HepG2 (cell line): ENCODE measurements around the gene HIPK4. TPM values are rescaled to one million over a fixed set of nuclear protein-coding genes. Genes with fewer than 3 reads are reported as not detected.

ENCODE experiments used
- ATAC-seq: fragments of 200-7000 bp; cut with Tn5 transposase; 3 replicates; pipeline ENCODE4 v1.9.1; 2020; ENCODE audit warnings: mild to moderate bottlenecking, moderate library complexity
- BruUV-seq: library from RNA; stranded (reverse); fragments of 400-500 nt; replicated peaks from 2 replicates; lab custom pipeline; 2021; lab: Mats Ljungman, UMichigan
- CTCF ChIA-PET: fragments of 300-600 bp; formaldehyde crosslinking; extraction: SDS; loops from one replicate; lab custom pipeline; 2021; ENCODE audit warnings: low total read pairs, inconsistent platforms, low intra/inter-chr PET ratio; lab: Yijun Ruan, JAX
- POLR2A ChIA-PET: fragments of 350-600 bp; sonication (Branson Sonifier 250); formaldehyde crosslinking; loops from one replicate; lab custom pipeline; 2020; ENCODE audit warnings: antibody characterized with exemption, inconsistent platforms; lab: Yijun Ruan, JAX
- DNase-seq: peaks from one replicate; pipeline ENCODE4 v3.0.0-alpha.2; 2015; ENCODE audit warnings: low spot score
- FAIRE-seq: peaks from 3 replicates; lab custom pipeline; 2011; peaks lifted over from hg19 to GRCh38; lab: Jason Lieb, UNC
- H2AFZ ChIP-seq: one replicate; pipeline ENCODE4 v1.6.1; 2011; ENCODE audit warnings: low read length, inconsistent platforms
- H3K27ac ChIP-seq: fragments of 300-600 bp; 3 replicates; pipeline ENCODE4 v1.8.0; 2011; ENCODE audit warnings: mixed run types, mild to moderate bottlenecking, mixed read lengths, low read length, inconsistent platforms; ENCODE audit not compliant: insufficient read depth; ENCODE audit errors: extremely low read length
- H3K27me3 ChIP-seq, 2 experiments: fragments of 200-600 bp in 1 of 2; 2 replicates in 1 of 2; 3 replicates in 1 of 2; pipeline versions ENCODE4 v1.6.0 to v1.8.0; 2011; ENCODE audit warnings: low read length in 2 of 2, mild to moderate bottlenecking in 2 of 2, moderate library complexity in 2 of 2, inconsistent platforms in 1 of 2; ENCODE audit not compliant: insufficient read depth in 2 of 2, control insufficient read depth in 1 of 2
- H3K36me3 ChIP-seq, 2 experiments: fragments of 200-600 bp in 1 of 2; replicated peaks in 1 of 2; 2 replicates in 1 of 2; 3 replicates in 1 of 2; pipeline versions ENCODE4 v1.5.1 to v1.8.0; 2011; ENCODE audit warnings: low read length in 2 of 2, inconsistent platforms in 1 of 2; ENCODE audit not compliant: insufficient read depth in 2 of 2, control insufficient read depth in 1 of 2
- H3K4me1 ChIP-seq: 2 replicates; pipeline ENCODE4 v1.5.1; 2012; ENCODE audit warnings: low read length, inconsistent platforms; ENCODE audit not compliant: insufficient read depth
- H3K4me2 ChIP-seq: 2 replicates; pipeline ENCODE4 v1.6.0; 2011; ENCODE audit warnings: low read depth, low read length, inconsistent platforms
- H3K4me3 ChIP-seq, 3 experiments: fragments of 200-600 bp in 1 of 3; sonication (generic), shearing (Covaris generic) in 1 of 3; replicated peaks in 1 of 3; 2 replicates each; pipeline ENCODE4 v1.5.1; 2011 to 2016; ENCODE audit warnings: low read length in 3 of 3, inconsistent platforms in 2 of 3, low read depth in 2 of 3, mild to moderate bottlenecking in 2 of 3, control low read depth in 1 of 3, mixed read lengths in 1 of 3; ENCODE audit not compliant: insufficient read depth in 1 of 3
- H3K79me2 ChIP-seq: one replicate; pipeline ENCODE4 v1.6.1; 2011; ENCODE audit warnings: low read length, inconsistent platforms; ENCODE audit not compliant: insufficient read depth
- H3K9ac ChIP-seq: 2 replicates; pipeline ENCODE4 v1.6.0; 2011; ENCODE audit warnings: mild to moderate bottlenecking, low read depth, low read length, inconsistent platforms; ENCODE audit not compliant: insufficient read depth
- H3K9me3 ChIP-seq: 2 replicates; pipeline ENCODE4 v1.5.1; 2012; ENCODE audit warnings: mild to moderate bottlenecking, low read length
- H4K20me1 ChIP-seq: 2 replicates; pipeline ENCODE4 v1.6.0; 2011; ENCODE audit warnings: inconsistent platforms, mild to moderate bottlenecking, low read length, moderate library complexity; ENCODE audit not compliant: insufficient read depth
- ATF3 ChIP-seq: sonication (generic); formaldehyde crosslinking; IDR thresholded peaks from 2 replicates; pipeline ENCODE4 v1.4.0; 2020; ENCODE audit warnings: missing genetic modification reagents
- GZF1 ChIP-seq: sonication (generic); formaldehyde crosslinking; IDR thresholded peaks from 2 replicates; pipeline ENCODE4 v1.5.1; 2020; ENCODE audit warnings: mild to moderate bottlenecking, missing genetic modification reagents
- JUNB ChIP-seq: sonication (generic); formaldehyde crosslinking; IDR thresholded peaks from 2 replicates; pipeline ENCODE4 v1.8.0; 2022; ENCODE audit warnings: missing genetic modification reagents, mild to moderate bottlenecking, borderline replicate concordance
- JUND ChIP-seq: sonication (generic); formaldehyde crosslinking; IDR thresholded peaks from 2 replicates; pipeline ENCODE4 v1.8.0; 2022; ENCODE audit warnings: mild to moderate bottlenecking, missing genetic modification reagents
- MED8 ChIP-seq: sonication (generic); formaldehyde crosslinking; IDR thresholded peaks from 2 replicates; pipeline ENCODE4 v1.8.1; 2023; ENCODE audit warnings: mild to moderate bottlenecking, missing genetic modification reagents; ENCODE audit not compliant: insufficient replicate concordance
- XRCC5 ChIP-seq: fragments of 200-400 bp; formaldehyde crosslinking; optimal IDR thresholded peaks from 2 replicates; pipeline ENCODE3; 2017; ENCODE audit warnings: mild to moderate bottlenecking, low read length
- ZNF34 ChIP-seq: sonication (generic); formaldehyde crosslinking; IDR thresholded peaks from 2 replicates; pipeline ENCODE4 v1.4.0; 2020; ENCODE audit warnings: mild to moderate bottlenecking, missing genetic modification reagents, borderline replicate concordance
- ZNF431 ChIP-seq: sonication (generic); formaldehyde crosslinking; IDR thresholded peaks from 2 replicates; pipeline ENCODE4 v1.9.0; 2022; ENCODE audit warnings: missing genetic modification reagents, low read depth, mild to moderate bottlenecking, borderline replicate concordance
- ZNF678 ChIP-seq: sonication (generic); formaldehyde crosslinking; IDR thresholded peaks from 2 replicates; pipeline ENCODE4 v1.4.0; 2020; ENCODE audit warnings: mild to moderate bottlenecking, missing genetic modification reagents
- ZNF782 ChIP-seq: sonication (generic); formaldehyde crosslinking; IDR thresholded peaks from 2 replicates; pipeline ENCODE4 v1.4.0; 2020; ENCODE audit warnings: missing genetic modification reagents, mild to moderate bottlenecking, borderline replicate concordance
- WGBS: methylation state at CpG from one replicate; pipeline ENCODE4 v1.1.6; 2017; ENCODE audit warnings: low lambda C conversion rate; 5-methylcytosine and 5-hydroxymethylcytosine counted together
- in situ Hi-C: cut with HindIII; loops from 2 replicates; pipeline ENCODE4 v1.10.0; 2017; ENCODE audit warnings: low pct_unique_long_range_greater_than_20kb; ENCODE audit not compliant: extremely low pct_ligation_motif_present
- intact Hi-C: fragments of 100-400 bp; cut with micrococcal nuclease; formaldehyde crosslinking; loops from one replicate; pipeline ENCODE4 v1.10.0; 2022; ENCODE audit not compliant: unreplicated experiment
- polyA plus RNA-seq, 8 experiments: library from polyadenylated mRNA; depleted of rRNA in 3 of 8; stranded (reverse) in 7 of 8; unstranded in 1 of 8; fragments of >200 nt; fragmentation: Illumina TruSeq in 4 of 8; extraction: Trizol in 4 of 8; gene quantifications; 2 replicates each; pipeline versions ENCODE4 v1.2.1 to v1.2.3, GENCODE V29; 2011 to 2016; ENCODE audit warnings: low read depth in 4 of 8, missing spikeins in 1 of 8, mixed read lengths in 1 of 8; ENCODE audit not compliant: insufficient read depth in 1 of 8
- total RNA-seq, 5 experiments: library from RNA; depleted of rRNA; stranded (reverse); fragments of >200 nt; fragmentation: Illumina TruSeq; extraction: Trizol; gene quantifications; 2 replicates each; pipeline ENCODE4 v1.2.3, GENCODE V29; 2016; ENCODE audit warnings: low read depth in 1 of 5
- TF ChIP-seq, protein P1 (sequence below): sonication (generic); formaldehyde crosslinking; IDR thresholded peaks from 2 replicates; pipeline ENCODE4 v1.4.0; 2020; ENCODE audit warnings: missing genetic modification reagents
- TF ChIP-seq, protein P2 (sequence below): sonication (generic); formaldehyde crosslinking; IDR thresholded peaks from 2 replicates; pipeline ENCODE4 v1.5.0; 2020; ENCODE audit warnings: missing genetic modification reagents
- TF ChIP-seq, protein P3 (sequence below): IDR thresholded peaks from 2 replicates; pipeline ENCODE4 v1.6.1; 2016; ENCODE audit warnings: low read depth, borderline replicate concordance
- TF ChIP-seq, protein P4 (sequence below): sonication (generic); formaldehyde crosslinking; IDR thresholded peaks from 2 replicates; pipeline ENCODE4 v1.5.0; 2020; ENCODE audit warnings: mild to moderate bottlenecking, missing genetic modification reagents, borderline replicate concordance

The HIPK4 gene
- total and polyA plus RNA-seq, 2 of the 13 experiments (the other 11 are each of a cell fraction or from before 2014, with no cell fraction given): 0.03 TPM; not detected in 1

DNA sequence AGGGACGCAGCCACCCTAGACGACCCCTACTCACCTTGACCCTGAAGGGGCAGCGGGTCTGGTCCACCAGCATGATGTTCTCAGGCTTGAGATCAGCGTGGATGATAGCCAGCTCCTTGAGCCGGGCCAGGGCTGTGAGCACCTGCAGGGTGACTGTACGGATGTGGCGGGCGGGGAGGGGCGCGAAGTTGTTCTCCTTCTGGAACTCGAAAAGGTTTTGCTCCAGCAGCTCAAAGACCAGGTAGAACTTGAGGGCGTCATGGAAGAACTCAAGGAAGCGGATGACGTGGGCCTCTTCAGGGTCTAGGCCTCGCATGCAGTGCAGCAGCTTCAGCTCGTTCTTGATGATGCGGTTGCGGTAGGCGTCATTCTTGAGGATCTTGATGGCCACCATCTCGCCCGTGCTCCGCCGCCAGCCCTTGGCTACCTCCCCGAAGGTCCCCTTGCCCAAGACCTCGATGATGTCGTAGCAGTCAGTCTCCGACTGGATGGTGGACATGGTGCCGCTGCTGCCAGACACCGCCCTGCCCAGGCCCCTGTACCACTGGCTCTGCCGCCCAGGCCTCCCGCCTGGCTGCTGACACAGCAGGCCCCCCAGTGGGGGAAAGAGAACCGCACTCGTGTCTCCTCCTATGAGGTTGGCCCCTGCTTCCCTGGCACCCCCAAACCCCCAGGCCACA, 437 bp downstream of the HIPK4 start:
- ChIA-PET CTCF (no interaction called here), POLR2A (no interaction called here)

More for the DNA sequence above, 437 bp downstream of the HIPK4 start:
- intact Hi-C loops (loop anchor here (5.0 kb wide), 1 partner anchor 82 kb away; no protein-coding TSS in a partner anchor), in situ Hi-C loops (no loop called here)
- no peak overlapping the region for H3K4me3 ChIP-seq
- FAIRE-seq (no peak), DNase-seq (no peak), ATAC-seq (no peak)
- WGBS: 87% methylated on average over 17 of the region's 33 CpGs
- TF ChIP-seq, protein P1, sequence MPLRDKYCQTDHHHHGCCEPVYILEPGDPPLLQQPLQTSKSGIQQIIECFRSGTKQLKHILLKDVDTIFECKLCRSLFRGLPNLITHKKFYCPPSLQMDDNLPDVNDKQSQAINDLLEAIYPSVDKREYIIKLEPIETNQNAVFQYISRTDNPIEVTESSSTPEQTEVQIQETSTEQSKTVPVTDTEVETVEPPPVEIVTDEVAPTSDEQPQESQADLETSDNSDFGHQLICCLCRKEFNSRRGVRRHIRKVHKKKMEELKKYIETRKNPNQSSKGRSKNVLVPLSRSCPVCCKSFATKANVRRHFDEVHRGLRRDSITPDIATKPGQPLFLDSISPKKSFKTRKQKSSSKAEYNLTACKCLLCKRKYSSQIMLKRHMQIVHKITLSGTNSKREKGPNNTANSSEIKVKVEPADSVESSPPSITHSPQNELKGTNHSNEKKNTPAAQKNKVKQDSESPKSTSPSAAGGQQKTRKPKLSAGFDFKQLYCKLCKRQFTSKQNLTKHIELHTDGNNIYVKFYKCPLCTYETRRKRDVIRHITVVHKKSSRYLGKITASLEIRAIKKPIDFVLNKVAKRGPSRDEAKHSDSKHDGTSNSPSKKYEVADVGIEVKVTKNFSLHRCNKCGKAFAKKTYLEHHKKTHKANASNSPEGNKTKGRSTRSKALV: no peak
- TF ChIP-seq ZNF431 (CRISPR knock-in tag) (no peak), JUNB (CRISPR knock-in tag) (no peak), ZNF34 (CRISPR knock-in tag) (no peak), MED8 (CRISPR knock-in tag) (no peak), ZNF782 (CRISPR knock-in tag) (no peak), GZF1 (no peak), ATF3 (CRISPR knock-in tag) (no peak), ZNF678 (CRISPR knock-in tag) (no peak), JUND (CRISPR knock-in tag) (no peak), XRCC5 (no peak)
- TF ChIP-seq, protein P2, sequence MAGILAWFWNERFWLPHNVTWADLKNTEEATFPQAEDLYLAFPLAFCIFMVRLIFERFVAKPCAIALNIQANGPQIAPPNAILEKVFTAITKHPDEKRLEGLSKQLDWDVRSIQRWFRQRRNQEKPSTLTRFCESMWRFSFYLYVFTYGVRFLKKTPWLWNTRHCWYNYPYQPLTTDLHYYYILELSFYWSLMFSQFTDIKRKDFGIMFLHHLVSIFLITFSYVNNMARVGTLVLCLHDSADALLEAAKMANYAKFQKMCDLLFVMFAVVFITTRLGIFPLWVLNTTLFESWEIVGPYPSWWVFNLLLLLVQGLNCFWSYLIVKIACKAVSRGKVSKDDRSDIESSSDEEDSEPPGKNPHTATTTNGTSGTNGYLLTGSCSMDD: no peak
- TF ChIP-seq, protein P3, sequence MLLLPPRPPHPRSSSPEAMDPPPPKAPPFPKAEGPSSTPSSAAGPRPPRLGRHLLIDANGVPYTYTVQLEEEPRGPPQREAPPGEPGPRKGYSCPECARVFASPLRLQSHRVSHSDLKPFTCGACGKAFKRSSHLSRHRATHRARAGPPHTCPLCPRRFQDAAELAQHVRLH (CRISPR knock-in tag): no peak
- TF ChIP-seq, protein P4, sequence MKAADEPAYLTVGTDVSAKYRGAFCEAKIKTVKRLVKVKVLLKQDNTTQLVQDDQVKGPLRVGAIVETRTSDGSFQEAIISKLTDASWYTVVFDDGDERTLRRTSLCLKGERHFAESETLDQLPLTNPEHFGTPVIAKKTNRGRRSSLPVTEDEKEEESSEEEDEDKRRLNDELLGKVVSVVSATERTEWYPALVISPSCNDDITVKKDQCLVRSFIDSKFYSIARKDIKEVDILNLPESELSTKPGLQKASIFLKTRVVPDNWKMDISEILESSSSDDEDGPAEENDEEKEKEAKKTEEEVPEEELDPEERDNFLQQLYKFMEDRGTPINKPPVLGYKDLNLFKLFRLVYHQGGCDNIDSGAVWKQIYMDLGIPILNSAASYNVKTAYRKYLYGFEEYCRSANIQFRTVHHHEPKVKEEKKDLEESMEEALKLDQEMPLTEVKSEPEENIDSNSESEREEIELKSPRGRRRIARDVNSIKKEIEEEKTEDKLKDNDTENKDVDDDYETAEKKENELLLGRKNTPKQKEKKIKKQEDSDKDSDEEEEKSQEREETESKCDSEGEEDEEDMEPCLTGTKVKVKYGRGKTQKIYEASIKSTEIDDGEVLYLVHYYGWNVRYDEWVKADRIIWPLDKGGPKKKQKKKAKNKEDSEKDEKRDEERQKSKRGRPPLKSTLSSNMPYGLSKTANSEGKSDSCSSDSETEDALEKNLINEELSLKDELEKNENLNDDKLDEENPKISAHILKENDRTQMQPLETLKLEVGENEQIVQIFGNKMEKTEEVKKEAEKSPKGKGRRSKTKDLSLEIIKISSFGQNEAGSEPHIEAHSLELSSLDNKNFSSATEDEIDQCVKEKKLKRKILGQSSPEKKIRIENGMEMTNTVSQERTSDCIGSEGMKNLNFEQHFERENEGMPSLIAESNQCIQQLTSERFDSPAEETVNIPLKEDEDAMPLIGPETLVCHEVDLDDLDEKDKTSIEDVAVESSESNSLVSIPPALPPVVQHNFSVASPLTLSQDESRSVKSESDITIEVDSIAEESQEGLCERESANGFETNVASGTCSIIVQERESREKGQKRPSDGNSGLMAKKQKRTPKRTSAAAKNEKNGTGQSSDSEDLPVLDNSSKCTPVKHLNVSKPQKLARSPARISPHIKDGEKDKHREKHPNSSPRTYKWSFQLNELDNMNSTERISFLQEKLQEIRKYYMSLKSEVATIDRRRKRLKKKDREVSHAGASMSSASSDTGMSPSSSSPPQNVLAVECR (CRISPR knock-in tag): no peak
- H3K4me1 ChIP-seq: peaks cover 6% of the 10 kb centered on the region; the same call in 1 of the 2 replicates
- no peaks in the 10 kb centered on the region for H3K79me2 ChIP-seq
- no peaks in the 10 kb centered on the region for H4K20me1 ChIP-seq
- H3K27me3 ChIP-seq: peaks cover 3 to 12% of the 10 kb centered on the region in 2 experiments; a peak in 3 of 5 replicates
- H3K4me2 ChIP-seq: no peak overlapping the region
- H3K27ac ChIP-seq: no peak overlapping the region
- no peak overlapping the region for H2AFZ ChIP-seq
- no TSS peak for BruUV-seq
- H3K9ac ChIP-seq: no peak overlapping the region
- no peaks in the 10 kb centered on the region for H3K36me3 ChIP-seq
- no peaks in the 10 kb centered on the region for H3K9me3 ChIP-seq
